Activated CD8-positive, alpha-beta T cell treated with anti-CD3 and anti-CD28 coated beads, Interleukin-2, amount 10 ng/mL, durations not matched to agents 7 days and 5 days (primary cell): ENCODE data around the gene SMIM24. TPM values are rescaled to one million over a fixed set of nuclear protein-coding genes. Genes with fewer than 3 reads are reported as not detected.

Experiments
- ATAC-seq: fragments of 150-1000 bp; cut with Tn5 transposase; one replicate; pipeline ENCODE4 v1.10.0; 2021; ENCODE audit warnings: moderate library complexity
- CTCF ChIA-PET: fragments of 350-600 bp; sonication (Branson Sonifier 250); formaldehyde crosslinking; loops from one replicate; lab custom pipeline; 2021; ENCODE audit warnings: antibody characterized with exemption; lab: Charles Lee
- POLR2A ChIA-PET: fragments of 350-600 bp; sonication (Branson Sonifier 250); formaldehyde crosslinking; loops from one replicate; lab custom pipeline; 2021; ENCODE audit warnings: antibody characterized with exemption; lab: Charles Lee
- DNase-seq: peaks from one replicate; pipeline ENCODE4 v3.0.0-alpha.2; 2020
- H3K27ac Mint-ChIP-seq: one replicate; pipeline ENCODE4 v1.8.0; 2021; ENCODE audit warnings: mild to moderate bottlenecking, mixed read lengths
- H3K27me3 Mint-ChIP-seq: one replicate; pipeline ENCODE4 v1.8.0; 2021; ENCODE audit warnings: low read depth, mixed read lengths
- H3K36me3 Mint-ChIP-seq: one replicate; pipeline ENCODE4 v1.8.0; 2021; ENCODE audit warnings: low read depth, mixed read lengths
- H3K4me1 Mint-ChIP-seq: one replicate; pipeline ENCODE4 v1.8.0; 2021; ENCODE audit warnings: low read depth, mixed read lengths
- H3K4me3 Mint-ChIP-seq: one replicate; pipeline ENCODE4 v1.8.0; 2021; ENCODE audit warnings: mild to moderate bottlenecking, mixed read lengths
- H3K9me3 Mint-ChIP-seq: one replicate; pipeline ENCODE4 v1.8.0; 2022; ENCODE audit warnings: mixed read lengths; ENCODE audit not compliant: insufficient read depth
- total RNA-seq, 2 experiments: library from RNA; stranded (reverse); gene quantifications; one replicate each; pipeline ENCODE4 v1.2.3, GENCODE V29; 2021

The SMIM24 gene
- total RNA-seq, 2 experiments from 2014 or later, result 2.5 to 3.5 TPM

GRCh38 chr19:3426433-3426832 is 53.9 kb downstream of the SMIM24 start:
- ChIA-PET POLR2A (no interaction called here), CTCF (no interaction called here)
- H3K27me3 Mint-ChIP-seq, result no peaks in the 10 kb centered on the region
- no peak for DNase-seq
- H3K27ac Mint-ChIP-seq, result no peak overlapping the region
- peaks cover 3% of the 10 kb centered on the region for H3K36me3 Mint-ChIP-seq
- H3K9me3 Mint-ChIP-seq, result no peaks in the 10 kb centered on the region
- ATAC-seq, result no peak
- H3K4me3 Mint-ChIP-seq, result no peak overlapping the region
- H3K4me1 Mint-ChIP-seq, result peaks cover 2% of the 10 kb centered on the region

Other genes starting within 250 kb of the SMIM24 start
- gene NFIC, start 113.9 kb downstream of the SMIM24 start, total RNA-seq, result 10 to 100 TPM; 13.4 to 14.0 TPM
- not detected for gene SMIM44, start 2.9 kb upstream of the SMIM24 start, total RNA-seq
- gene DOHH, start 20.1 kb upstream of the SMIM24 start, total RNA-seq, result 10 to 100 TPM; 14.6 to 16.1 TPM
- 10 to 100 TPM; 72.7 to 81.6 TPM for gene FZR1, start 25.8 kb upstream of the SMIM24 start, total RNA-seq
- gene TEKTIP1, start 58.6 kb upstream of the SMIM24 start, total RNA-seq, result 1 to 10 TPM; 8.3 to 9.4 TPM
- 10 to 100 TPM; 61.0 to 63.5 TPM for gene MFSD12, start 77.1 kb upstream of the SMIM24 start, total RNA-seq
- 10 to 100 TPM; 45.0 to 51.2 TPM for gene HMG20B, start 92.4 kb upstream of the SMIM24 start, total RNA-seq
- under 1 TPM; 0.26 to 0.31 TPM for gene GIPC3, start 105.0 kb upstream of the SMIM24 start, total RNA-seq
- 1 to 10 TPM; 2.6 to 2.8 TPM for gene TBXA2R, start 126.3 kb upstream of the SMIM24 start, total RNA-seq
- gene CACTIN, start 146.3 kb upstream of the SMIM24 start, total RNA-seq, result 10 to 100 TPM; 31.2 to 37.0 TPM
- 10 to 100 TPM; 19.7 to 20.0 TPM for gene PIP5K1C, start 219.9 kb upstream of the SMIM24 start, total RNA-seq
- gene TJP3, start 227.9 kb upstream of the SMIM24 start, total RNA-seq, result 1 to 10 TPM; 1.3 TPM